HG03039 (cell line): ENCODE measurements around the gene TSPEAR.
"Not testable (repeated sequence)": the region's sequence is repeated elsewhere in the genome, so short reads cannot be mapped to it uniquely, and the experiment has no call there.

Experiments used
- ATAC-seq: cut with Tn5 transposase; IDR thresholded peaks from one replicate; pipeline ENCODE4 v1.9.1; 2021; ENCODE audit warnings: mild to moderate bottlenecking, moderate library complexity; ENCODE audit not compliant: unreplicated experiment

The TSPEAR gene

GRCh38 chr21:44703731-44704635 is 7.4 kb downstream of the TSPEAR start:
- no peak for ATAC-seq

- ATAC-seq, result no peak
These were observed 8.2 kb downstream of the TSPEAR start for GRCh38 chr21:44702973-44703730.

GRCh38 chr21:44702111-44702972 is 9.0 kb downstream of the TSPEAR start:
- no peak for ATAC-seq

- no peak for ATAC-seq
These were observed 9.8 kb downstream of the TSPEAR start for GRCh38 chr21:44701541-44701940.

- no peak for ATAC-seq
These were observed 10.4 kb downstream of the TSPEAR start for GRCh38 chr21:44701023-44701400.

GRCh38 chr21:44700101-44701022 is 11.0 kb downstream of the TSPEAR start:
- ATAC-seq, result no peak

- no peak for ATAC-seq
These were observed 11.8 kb downstream of the TSPEAR start for GRCh38 chr21:44699502-44700001.

- no peak for ATAC-seq
These were observed 13.3 kb downstream of the TSPEAR start for GRCh38 chr21:44697811-44698734.

GRCh38 chr21:44697172-44697810 is 14.1 kb downstream of the TSPEAR start, which contains the start of gene KRTAP10-12:
Gene KRTAP10-12, plus strand, starts transcription at chr21:44697172. Its CDS starts 30 bp downstream, at chr21:44697202.
- ATAC-seq, result not testable (repeated sequence)

GRCh38 chr21:44696572-44696971 is 14.8 kb downstream of the TSPEAR start:
- no peak for ATAC-seq

GRCh38 chr21:44695641-44696040 is 15.7 kb downstream of the TSPEAR start:
- no peak for ATAC-seq

- ATAC-seq, result no peak
These were observed 16.2 kb downstream of the TSPEAR start for GRCh38 chr21:44695184-44695583.

GRCh38 chr21:44694776-44695175 is 16.6 kb downstream of the TSPEAR start:
- no peak for ATAC-seq

- ATAC-seq, result no peak
These were observed 18.4 kb downstream of the TSPEAR start for GRCh38 chr21:44692798-44693512.

- ATAC-seq, result no peak
These were observed 19.7 kb downstream of the TSPEAR start for GRCh38 chr21:44691686-44692085.

- ATAC-seq, result not testable (repeated sequence)
These were observed 21.6 kb downstream of the TSPEAR start for GRCh38 chr21:44689740-44690139.

- no peak for ATAC-seq
These were observed 23.7 kb downstream of the TSPEAR start for GRCh38 chr21:44687671-44688070.
